ENCODE data around the gene GAP43.

GAP43 gene

DNA sequence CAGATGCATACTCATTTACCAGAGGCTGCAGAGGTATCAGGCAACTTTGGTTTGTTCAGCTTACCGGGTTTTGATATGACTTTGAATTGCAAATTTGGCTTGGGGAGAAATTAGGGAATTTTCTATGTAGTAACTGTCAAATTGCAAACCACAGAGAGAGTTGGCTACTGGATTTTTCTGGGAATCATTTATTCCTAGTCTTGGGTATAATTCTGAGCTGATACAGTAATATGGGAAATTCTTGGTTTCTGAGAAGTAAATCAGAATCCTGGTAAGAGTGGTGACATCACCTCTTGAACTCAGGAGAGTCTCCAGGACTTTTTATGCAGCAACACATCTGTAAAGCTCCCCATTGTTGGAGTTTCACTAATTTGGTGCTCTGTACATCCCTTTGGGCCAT is 39.0 kb downstream of the GAP43 start:
- DNase-seq (ENCODE audit: low read depth), result no peak

DNA sequence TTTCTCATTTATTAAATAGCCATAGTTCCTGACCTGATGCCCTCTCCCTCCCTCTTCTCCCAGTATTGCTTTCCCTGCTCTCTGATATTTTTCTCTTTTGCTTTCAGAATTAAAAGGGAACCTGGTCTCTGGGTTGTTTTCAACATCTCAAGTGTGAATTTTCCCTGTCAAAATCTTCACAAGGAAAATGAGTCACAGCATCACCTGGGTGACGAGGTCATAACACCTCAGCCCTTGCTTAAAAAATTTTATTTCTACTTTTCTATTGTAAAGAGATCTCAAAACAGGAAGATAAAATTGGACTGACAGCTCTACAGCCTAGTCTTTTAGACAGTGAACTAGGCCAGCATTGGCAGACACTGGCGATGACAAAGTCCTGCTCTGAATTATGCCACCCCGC is 40.1 kb downstream of the GAP43 start:
- DNase-seq (ENCODE audit: low read depth), result no peak

DNA sequence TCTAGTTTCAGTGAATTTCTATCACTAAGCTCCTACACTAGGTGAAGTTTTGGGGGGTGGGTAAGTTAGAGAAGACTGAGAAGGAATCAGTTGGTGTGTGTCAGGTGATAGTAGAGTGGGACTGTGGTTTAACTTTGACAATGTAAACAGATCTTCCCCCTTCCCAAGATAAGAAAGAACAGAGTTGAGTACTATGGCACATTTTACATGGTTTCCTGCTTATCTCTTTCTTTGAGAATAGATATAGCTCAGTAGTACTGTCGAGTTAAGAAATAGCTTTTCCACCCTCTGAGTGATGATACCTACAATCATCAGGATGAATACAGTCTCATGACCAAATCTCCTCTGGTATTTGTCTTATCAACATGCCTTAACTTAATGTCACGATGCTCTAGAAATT is 42.8 kb downstream of the GAP43 start:
- no peak for DNase-seq (ENCODE audit: low read depth)

DNA sequence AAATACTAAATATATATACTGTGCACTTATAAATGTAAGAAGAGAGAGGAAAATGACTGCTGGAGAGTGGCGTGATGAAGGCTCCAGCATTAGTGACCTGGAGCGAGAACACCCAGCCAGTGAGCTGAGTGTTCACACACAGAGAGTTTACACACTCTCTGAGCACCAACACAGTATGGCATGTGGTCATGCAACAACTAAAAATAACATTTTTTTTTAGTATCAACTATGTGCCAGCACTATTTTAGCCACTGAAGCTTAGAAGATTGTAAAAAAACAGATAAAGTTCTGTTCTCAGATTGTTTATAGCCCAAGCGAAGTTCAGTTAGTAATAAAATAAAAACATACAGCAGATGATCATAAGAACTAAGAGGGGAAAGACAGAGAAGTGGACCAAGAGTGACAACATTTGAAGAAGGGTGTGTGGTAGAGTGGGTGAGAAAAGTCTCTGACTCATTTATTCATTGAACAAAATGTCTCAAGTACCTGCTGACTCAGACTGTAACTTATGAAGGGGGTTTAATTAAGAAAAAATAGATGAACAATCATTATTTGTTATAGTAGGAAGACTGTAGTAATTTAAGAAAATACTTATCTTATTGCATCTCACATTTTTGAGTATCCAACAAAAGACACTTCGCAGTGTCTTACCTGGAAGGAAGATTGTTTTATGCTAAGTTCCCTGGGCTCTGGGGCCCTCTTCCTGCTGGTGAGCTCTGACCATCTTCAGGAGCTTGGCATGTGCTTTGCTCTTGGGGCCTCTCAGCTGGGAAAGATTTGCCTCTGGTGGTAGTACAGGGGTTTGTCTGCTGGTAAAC is 43.8 kb downstream of the GAP43 start:
- no peak for DNase-seq (ENCODE audit: low read depth)

DNA sequence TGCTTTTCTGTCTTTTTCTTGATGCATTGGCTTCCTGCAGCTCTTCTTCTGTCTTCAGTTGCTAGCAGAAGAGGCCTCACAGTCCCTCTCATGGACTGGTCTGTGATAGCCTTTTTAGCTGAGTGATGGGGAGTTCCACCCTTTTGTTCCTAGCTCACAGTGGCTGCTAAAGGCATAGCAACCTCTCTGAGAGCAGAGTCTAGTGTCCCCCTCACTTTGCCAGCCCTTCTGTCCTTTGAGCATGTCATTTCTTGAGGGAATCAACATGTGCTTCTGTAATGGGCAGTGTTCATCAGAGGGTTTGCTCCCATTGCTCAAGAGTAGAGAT is 44.4 kb downstream of the GAP43 start:
- DNase-seq (ENCODE audit: low read depth), result no peak

DNA sequence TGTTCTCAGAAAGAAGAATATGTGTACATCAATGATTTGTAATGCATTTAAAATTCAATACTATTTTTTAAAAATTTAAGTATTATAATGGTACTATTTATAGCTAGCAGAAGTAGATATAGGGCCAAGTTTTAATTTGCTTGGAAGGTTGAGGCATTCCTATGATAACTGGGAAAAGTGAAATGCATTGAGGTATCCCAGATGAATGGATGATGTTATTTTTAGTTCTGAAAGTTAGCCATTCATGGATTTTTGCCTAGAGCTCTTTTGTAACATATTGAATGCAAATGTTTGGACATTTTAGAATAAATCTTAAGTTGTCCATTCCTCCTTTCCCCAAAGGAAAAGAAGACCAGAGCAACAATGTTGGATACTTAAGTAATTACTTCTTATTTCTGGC is 47.6 kb downstream of the GAP43 start:
- DNase-seq (ENCODE audit: low read depth), result no peak

DNA sequence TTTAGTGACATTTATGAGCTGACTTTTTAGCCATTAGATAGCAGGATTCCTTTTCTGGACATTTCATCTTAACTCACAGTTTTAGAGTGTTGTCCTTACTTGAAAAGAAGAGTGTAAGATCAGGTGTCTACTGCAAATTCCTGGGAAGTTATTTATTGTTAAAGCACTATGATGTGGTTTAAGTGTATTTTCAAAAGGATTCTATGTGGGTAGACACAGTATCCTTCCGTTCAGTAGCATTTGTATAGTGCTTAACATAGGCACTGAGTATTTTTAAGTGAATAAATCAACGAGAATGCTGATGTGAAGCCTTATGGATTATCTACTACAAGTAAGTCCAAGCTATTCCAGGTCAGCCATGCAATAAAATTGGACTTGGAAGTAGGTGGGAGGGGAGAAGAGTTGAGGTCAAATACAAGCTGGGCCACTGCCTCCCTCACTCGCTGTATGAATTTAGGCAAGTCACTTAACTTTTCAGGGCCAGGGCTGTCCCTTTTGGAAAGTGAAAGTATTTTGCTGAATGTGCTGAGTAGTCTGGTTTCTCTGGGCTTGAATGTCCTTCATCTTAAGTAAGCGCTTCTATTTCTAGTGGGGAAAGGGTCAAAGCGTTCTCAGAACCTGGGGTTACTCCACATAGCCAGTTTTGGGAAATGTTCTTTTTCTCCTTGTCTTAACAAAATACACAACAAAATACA is 48.6 kb downstream of the GAP43 start:
- no peak for DNase-seq (ENCODE audit: low read depth)

DNA sequence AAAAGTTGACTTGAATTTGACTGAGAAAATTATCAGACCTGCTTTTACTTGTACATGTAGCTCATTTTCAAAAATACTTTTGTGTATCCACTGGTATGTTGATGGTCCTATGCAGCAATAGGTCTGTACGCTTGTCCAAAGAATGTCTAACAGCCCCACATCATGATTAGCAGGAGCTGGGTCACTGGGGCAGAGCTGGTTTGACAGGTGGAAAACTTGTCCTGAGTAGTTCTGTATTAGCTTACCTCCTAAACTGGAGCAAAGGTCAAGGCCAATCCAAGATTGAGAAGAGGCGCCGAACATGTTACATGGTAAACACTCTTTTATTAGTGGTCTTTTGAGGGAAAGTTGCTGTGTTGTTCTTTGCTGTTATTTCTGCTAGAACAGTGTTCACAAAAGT is 50.6 kb downstream of the GAP43 start:
- no peak for DNase-seq (ENCODE audit: low read depth)

DNA sequence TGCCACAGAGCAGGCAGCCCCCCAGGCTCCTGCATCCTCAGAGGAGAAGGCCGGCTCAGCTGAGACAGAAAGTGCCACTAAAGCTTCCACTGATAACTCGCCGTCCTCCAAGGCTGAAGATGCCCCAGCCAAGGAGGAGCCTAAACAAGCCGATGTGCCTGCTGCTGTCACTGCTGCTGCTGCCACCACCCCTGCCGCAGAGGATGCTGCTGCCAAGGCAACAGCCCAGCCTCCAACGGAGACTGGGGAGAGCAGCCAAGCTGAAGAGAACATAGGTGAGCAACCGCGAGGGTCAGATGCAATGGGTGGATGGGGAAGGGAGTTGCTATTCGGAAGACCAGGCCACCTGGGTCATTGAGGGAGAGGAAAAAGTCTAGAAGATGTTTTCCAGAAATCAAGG is 53.0 kb downstream of the GAP43 start:
- no peak for DNase-seq (ENCODE audit: low read depth)

DNA sequence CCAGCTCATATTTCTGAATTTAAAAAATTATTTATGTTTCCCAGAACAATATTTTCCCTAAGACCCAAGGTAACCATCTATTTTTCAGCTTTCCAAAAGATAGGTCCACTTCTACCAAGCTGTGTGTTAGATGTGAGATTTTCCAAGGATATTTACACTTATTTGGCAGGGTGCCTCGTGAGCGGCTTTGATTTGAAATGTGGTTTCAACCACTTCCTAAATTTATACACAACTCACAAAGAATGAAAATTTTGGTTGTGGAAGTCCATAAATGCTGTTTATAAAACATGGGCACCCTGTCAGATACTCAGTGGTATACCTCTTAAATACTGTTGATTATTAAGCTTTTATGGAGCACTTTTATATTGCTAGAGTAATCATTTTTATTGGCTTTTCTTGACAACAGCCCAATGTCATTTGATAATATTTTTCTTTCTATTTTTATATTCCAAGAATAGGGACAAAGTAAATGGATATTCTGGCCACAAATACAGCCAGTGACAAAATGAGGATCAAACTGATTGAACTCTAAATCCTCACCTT is 57.6 kb downstream of the GAP43 start:
- DNase-seq (ENCODE audit: low read depth), result no peak

DNA sequence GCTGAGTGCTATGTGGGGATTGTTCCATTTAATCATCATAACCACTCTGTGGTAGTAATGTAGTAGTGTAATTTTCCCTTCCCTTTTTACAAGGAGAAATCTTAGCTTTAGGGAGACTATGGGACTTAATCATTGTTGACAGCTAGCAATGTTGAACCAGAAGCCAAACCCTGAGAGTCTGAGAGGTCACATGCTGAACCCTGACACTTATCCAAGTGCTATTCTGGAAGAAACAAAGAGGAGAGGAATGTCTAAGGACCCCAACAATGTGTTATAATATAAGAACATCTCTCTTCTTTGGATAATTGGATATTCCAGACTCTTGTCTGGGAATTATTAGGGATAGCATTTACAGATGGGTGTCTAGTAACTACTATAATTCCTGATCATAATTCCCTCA is 58.4 kb downstream of the GAP43 start:
- no peak for DNase-seq (ENCODE audit: low read depth)

DNA sequence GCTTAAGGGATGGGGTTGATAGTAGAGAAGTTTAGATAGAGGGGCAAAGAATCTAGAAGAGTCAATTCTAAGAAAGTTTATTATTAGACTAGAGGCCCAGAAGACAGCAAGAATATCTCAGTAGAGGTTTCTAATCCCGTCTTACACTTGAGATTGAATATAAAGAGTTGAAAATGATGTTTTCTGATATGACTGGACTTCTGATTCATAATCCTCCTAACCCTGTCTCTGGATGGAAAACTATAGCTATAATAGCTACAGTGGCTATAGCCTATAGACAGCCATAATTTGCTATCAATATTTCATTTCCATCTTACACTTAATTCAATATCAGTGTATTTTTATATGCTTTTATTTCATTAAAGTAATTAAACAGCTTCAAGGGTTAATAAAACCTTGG is 60.0 kb downstream of the GAP43 start:
- no peak for DNase-seq (ENCODE audit: low read depth)

DNA sequence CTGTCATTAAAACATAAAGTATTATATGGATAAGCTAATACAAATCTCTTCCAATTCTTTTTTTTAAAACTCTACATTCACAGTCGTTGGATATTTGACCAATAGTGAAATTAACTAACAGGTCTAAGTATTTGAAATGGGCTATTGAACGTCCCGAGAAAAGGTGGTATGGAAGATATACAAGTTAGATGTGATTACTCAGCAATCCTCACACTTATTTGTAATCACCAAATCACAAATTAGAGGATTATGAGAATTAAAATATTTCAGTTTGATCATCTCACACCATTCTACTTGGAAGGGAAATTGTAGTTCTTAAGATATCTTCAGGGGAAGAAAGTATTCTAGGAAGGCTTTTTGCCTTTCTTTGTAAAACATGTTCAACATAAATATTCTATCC is 60.5 kb downstream of the GAP43 start:
- no peak for DNase-seq (ENCODE audit: low read depth)

DNA sequence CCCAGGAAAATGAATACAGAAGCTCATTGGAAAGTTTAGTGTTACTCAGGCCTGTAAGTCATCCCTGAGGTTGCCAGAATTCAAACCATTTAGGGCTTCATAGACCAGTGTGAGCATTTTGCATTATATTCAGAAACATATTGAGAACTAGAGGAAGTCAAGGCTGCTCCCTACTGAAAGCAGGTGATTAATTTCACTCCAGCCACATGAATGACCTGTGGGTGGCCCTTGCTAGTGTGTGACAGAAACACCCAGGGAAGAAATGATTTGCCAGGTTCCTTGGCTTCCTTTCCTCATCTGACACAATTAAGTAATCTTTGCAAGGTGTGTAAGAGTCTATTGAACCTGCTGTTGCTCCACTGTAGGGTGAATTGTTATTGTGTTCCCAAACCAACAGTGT is 61.8 kb downstream of the GAP43 start:
- no peak for DNase-seq (ENCODE audit: low read depth)

DNA sequence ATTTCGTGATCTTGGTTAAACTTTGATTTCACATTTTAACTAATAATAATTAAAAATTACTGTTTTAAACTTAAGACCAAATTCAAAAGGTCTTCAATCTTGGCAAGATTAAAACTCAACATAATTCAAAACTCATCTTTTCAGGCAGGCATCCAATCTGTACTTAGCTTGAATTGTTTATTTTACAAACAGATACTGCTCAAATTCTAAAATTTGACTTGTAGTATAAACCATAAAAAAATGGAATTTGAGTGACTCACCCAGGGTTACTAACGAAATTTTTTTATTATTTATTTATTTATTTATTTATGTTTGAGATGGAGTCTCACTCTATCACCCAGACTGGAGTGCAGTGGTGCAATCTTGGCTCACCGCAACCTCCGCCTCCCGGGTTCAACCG is 64.4 kb downstream of the GAP43 start:
- DNase-seq (ENCODE audit: low read depth), result no peak

DNA sequence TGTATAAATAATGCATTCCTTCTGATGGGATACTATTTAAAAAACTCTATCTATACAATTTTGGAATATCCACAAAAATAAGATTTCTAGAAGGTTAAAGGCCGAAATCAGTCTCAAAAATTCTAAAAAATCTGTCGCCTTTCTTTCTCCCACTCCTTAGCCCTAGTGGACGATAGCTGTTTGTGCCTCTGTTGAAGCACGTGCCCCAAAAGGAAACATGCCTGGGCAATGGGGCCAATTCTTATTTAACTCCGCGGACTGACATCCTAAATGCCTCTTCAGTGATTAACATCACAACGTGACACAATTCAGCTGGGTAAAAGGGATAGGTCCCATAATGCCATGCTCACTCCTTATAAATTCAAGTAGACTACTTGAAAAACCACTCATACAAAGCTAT is 65.1 kb downstream of the GAP43 start:
- DNase-seq (ENCODE audit: low read depth), result no peak

DNA sequence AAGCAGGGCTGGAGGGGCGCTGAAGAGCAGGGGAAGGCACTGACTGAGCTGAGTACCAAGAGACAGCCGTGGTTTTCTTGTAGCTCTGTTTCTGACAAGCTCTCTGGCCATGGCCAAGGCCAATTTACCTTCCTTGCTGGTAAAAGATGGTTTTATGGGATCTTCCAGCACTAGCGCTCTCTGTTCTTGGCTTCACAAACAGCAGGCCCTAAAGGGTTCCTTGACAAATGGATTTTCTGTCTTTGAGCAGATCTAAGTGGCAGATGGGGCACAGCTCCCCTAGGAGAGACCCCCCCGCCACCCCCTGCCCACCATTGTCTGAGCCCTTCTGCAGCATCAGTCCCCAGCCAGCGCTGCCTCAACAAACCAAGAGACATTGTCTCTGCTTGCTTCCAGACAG is 66.6 kb downstream of the GAP43 start:
- DNase-seq (ENCODE audit: low read depth), result no peak

DNA sequence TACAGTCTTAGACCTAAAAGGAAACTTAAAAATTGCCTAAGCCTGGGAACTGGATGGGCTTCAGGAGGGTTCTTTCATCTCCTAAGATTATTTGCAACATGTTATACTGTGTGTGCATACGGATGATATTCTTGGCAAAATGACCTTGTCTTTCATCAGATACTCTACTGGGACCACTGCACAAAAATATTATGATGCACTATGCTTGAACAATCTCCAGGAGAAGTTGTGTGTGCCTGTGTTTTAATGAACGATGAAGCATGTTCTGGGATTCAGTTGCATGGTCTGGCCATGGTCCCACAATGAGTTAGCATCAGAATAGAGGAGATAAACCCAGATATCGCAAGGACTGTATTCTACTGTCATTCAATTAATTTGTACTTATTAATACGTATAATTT is 68.7 kb downstream of the GAP43 start:
- no peak for DNase-seq (ENCODE audit: low read depth)

DNA sequence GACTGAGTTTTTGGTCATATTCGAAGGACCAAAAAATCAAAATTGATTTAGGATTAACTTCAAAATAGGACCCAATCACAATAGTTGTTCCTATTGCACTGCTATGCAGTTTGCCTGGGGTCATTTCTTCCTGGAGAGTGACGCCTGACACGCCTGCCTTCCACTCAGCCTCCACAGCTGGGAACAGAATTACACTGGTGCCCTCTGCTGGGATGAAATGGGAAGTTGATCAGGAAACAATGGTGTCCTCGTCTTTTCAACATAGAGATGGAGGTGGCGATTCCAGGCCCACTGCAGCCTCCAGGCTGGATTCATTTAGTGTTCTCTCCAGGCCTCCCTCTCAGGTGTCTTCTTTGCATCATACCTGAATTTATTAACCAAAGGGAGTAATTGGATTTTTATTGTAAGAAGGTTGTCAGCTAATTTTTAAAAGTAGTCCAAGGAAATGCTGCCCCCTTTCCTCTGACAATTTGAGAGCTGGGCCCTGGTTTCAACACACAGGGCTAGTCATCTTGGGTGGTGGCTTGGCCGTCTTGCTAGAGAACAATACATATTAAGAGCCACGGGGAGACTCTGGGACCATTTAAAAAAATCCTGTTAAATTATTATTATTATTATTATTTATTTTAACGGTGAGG is 69.7 kb downstream of the GAP43 start:
- DNase-seq (ENCODE audit: low read depth), result peak; percentile 13

DNA sequence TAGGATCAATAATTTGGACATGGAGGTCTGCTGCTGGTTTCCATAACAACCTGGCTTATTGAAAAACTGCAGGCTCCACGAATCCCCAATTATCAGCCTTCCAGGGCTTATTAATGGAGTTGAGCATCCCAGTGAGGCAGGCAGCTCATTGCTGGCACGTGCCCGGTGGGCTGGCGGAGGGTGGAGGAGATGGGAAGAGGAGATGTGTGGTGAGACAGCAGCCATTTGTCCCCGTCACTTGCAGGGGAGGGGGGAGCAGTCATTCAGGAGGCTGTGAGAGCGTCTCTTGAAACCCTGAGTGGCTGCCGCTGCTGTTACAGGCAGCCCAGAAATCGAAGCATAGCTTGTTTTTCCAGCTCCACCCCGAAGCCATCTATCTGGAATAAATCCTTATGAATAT is 70.6 kb downstream of the GAP43 start:
- DNase-seq (ENCODE audit: low read depth), result no peak

DNA sequence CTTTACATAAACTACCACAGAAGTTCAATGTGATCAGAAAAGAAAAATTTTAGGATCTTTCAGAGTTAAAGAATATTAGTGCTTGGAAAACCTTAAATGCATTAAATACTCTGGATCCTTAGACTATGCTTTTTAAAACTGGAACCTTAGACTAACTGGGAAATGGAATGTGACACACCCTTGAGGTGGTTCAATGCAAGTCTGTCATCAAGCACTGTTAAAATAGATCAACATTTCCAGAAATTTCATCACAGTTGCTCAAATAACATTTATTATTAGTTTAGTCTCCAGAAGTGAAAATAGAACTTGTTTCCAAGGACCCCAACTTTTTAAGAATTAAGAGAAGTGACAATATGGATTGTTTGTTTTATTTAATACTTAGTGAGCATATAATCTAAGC is 71.8 kb downstream of the GAP43 start:
- DNase-seq (ENCODE audit: low read depth), result no peak

DNA sequence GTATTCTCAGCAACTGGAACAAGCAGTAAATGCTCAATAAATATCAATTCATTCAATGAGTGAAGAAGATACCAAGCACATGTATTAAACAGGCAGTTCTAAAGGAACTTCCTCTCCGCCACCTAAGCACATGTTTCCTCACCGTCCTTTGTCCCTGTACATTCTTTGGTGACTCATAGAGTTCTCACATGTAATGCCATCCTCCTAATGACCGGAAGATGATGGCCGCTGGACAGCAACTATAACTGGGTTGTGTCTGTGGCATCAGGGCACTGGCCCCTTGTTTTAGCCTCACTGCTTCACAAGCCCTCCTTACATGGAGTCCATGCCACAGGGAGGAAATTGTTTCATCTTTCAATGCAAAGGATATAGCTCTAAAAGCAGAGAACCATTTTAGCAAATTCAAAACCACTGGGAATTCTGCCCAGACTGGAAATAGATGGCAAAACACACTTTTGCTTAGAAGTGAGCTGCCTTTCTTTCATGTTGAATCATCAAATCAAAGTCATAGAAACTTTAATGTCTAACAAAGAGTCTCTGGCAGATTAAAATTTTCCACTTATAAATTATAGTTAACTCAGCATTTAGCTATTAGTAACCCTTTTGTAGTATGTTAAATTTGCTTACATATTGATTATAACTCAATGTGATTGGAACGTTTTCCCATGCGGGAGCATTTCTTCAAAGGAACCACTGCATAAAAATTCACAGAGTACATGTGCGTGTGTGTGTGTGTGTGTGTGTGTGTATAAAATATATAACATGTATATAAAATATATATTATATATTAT is 74.1 kb downstream of the GAP43 start:
- no peak for DNase-seq (ENCODE audit: low read depth)
